Tibial nerve (tissue), 4 donors: Measurements from ENCODE around the gene MUC5AC. TPM values are rescaled to one million over a fixed set of nuclear protein-coding genes. Genes with fewer than 3 reads are reported as not detected.

Source experiments
- DNase-seq, 2 donors: peaks; one replicate each; pipeline ENCODE4 v3.0.0-alpha.2; 2019; ENCODE audit warnings: low spot score in 2 of 2
- H3K27ac ChIP-seq, 4 donors: fragments of 200-600 bp; sonication (generic) in 3 of 4; one replicate each; pipeline ENCODE4 v1.5.1; 2017 to 2019; ENCODE audit warnings: mild to moderate bottlenecking in 1 of 4
- H3K27me3 ChIP-seq, 2 donors: fragments of 200-600 bp; sonication (generic) in 1 of 2; one replicate each; pipeline versions ENCODE4 v1.5.1 to v1.6.0; 2017 to 2019
- H3K36me3 ChIP-seq, 3 donors: fragments of 200-600 bp; sonication (generic); one replicate each; pipeline ENCODE4 v1.5.1; 2018 to 2019
- H3K4me1 ChIP-seq, 4 donors: fragments of 200-600 bp; sonication (generic) in 3 of 4; one replicate each; pipeline ENCODE4 v1.5.1; 2017 to 2019
- H3K4me3 ChIP-seq, 4 donors: fragments of 200-600 bp; sonication (generic) in 3 of 4; one replicate each; pipeline ENCODE4 v1.5.1; 2017 to 2019; ENCODE audit warnings: mild to moderate bottlenecking in 1 of 4, moderate library complexity in 1 of 4
- H3K9me3 ChIP-seq, 4 donors: fragments of 200-600 bp; sonication (generic) in 3 of 4; one replicate each; pipeline ENCODE4 v1.5.1; 2017 to 2019
- CTCF ChIP-seq, 5 experiments: fragments of 200-600 bp in 3 of 5; fragments of 450-650 bp in 2 of 5; sonication (generic) in 3 of 5; IDR thresholded peaks; one replicate each; pipeline ENCODE4 v1.5.1; 2016 to 2019; ENCODE audit warnings: antibody characterized with exemption in 5 of 5, mild to moderate bottlenecking in 3 of 5, moderate library complexity in 2 of 5
- EP300 ChIP-seq, 2 donors: sonication (generic); formaldehyde crosslinking; IDR thresholded peaks; one replicate each; pipeline ENCODE4 v1.6.1; 2017; ENCODE audit warnings: antibody characterized with exemption in 2 of 2, mild to moderate bottlenecking in 1 of 2
- POLR2A ChIP-seq, 2 donors: fragments of 450-650 bp; IDR thresholded peaks; one replicate each; pipeline ENCODE4 v1.6.1; 2017; ENCODE audit warnings: antibody characterized with exemption in 2 of 2, mild to moderate bottlenecking in 2 of 2, moderate library complexity in 2 of 2
- WGBS, 2 donors: methylation state at CpG; one replicate each; pipeline ENCODE4 v1.1.5; 2018; 5-methylcytosine and 5-hydroxymethylcytosine counted together
- total RNA-seq, 4 donors: library from RNA; depleted of rRNA; stranded (reverse); fragments of >200 nt; gene quantifications; one replicate each; pipeline ENCODE4 v1.1.0, GENCODE V29; 2016

Gene MUC5AC
- total RNA-seq, 4 donors from 2014 or later, result not detected

- no peaks in the 10 kb centered on the region for H3K36me3 ChIP-seq
- H3K4me1 ChIP-seq, result peaks cover 0 to 10% (median 0%) of the 10 kb centered on the region in 4 donors
- H3K27me3 ChIP-seq, result no peaks in the 10 kb centered on the region
- H3K27ac ChIP-seq, result no peak overlapping the region
- peaks cover 0 to 30% (median 5%) of the 10 kb centered on the region in 4 donors for H3K9me3 ChIP-seq
- no peak for DNase-seq
- 87 to 89% methylated on average over 16 to 21 of the region's 21 CpGs for WGBS, 2 donors
- no peak overlapping the region for H3K4me3 ChIP-seq
- TF ChIP-seq POLR2A (IDR thresholded peaks at IDR 0.05), result no peak
- no peak for TF ChIP-seq CTCF (IDR thresholded peaks at IDR 0.05)
- no peak for TF ChIP-seq EP300 (IDR thresholded peaks at IDR 0.05)
Observed at GRCh38 chr11:1146365-1146764, 11.4 kb upstream of the MUC5AC start.

GRCh38 chr11:1147792-1148191, 10.0 kb upstream of the MUC5AC start:
- no peak for DNase-seq
- WGBS, 2 donors, result 87 to 89% methylated on average over 6 of the region's 6 CpGs

GRCh38 chr11:1148752-1149180, 9.0 kb upstream of the MUC5AC start:
- no peak for DNase-seq
- 80 to 83% methylated on average over 4 to 8 of the region's 8 CpGs for WGBS, 2 donors

More at GRCh38 chr11:1147792-1148191, 10.0 kb upstream of the MUC5AC start:
- peaks cover 0 to 13% (median 0%) of the 10 kb centered on the region in 4 donors for H3K4me1 ChIP-seq
- TF ChIP-seq CTCF (IDR thresholded peaks at IDR 0.05) (no peak), POLR2A (IDR thresholded peaks at IDR 0.05) (no peak), EP300 (IDR thresholded peaks at IDR 0.05) (no peak)
- H3K9me3 ChIP-seq, result peaks cover 0 to 19% (median 5%) of the 10 kb centered on the region in 4 donors
- H3K36me3 ChIP-seq, result no peaks in the 10 kb centered on the region
- no peak overlapping the region for H3K4me3 ChIP-seq
- H3K27me3 ChIP-seq, result peaks cover 0 to 7% of the 10 kb centered on the region in 2 donors
- H3K27ac ChIP-seq, result no peak overlapping the region

GRCh38 chr11:1149545-1149944, 8.2 kb upstream of the MUC5AC start:
- no peak overlapping the region for H3K4me3 ChIP-seq
- peaks cover 0 to 7% of the 10 kb centered on the region in 2 donors for H3K27me3 ChIP-seq
- no peaks in the 10 kb centered on the region for H3K36me3 ChIP-seq
- WGBS, 2 donors, result 87 to 88% methylated on average over 16 of the region's 16 CpGs
- peaks cover 0 to 24% (median 0%) of the 10 kb centered on the region in 4 donors for H3K4me1 ChIP-seq
- no peak overlapping the region for H3K27ac ChIP-seq
- H3K9me3 ChIP-seq, result peaks cover 0 to 1% (median 0%) of the 10 kb centered on the region in 4 donors
- no peak for DNase-seq
- TF ChIP-seq EP300 (IDR thresholded peaks at IDR 0.05) (no peak), CTCF (IDR thresholded peaks at IDR 0.05) (no peak), POLR2A (IDR thresholded peaks at IDR 0.05) (no peak)

More at GRCh38 chr11:1148752-1149180, 9.0 kb upstream of the MUC5AC start:
- Histone ChIP-seq H3K27ac (no peak overlapping the region), H3K9me3 (peaks cover 0 to 9% (median 3%) of the 10 kb centered on the region in 4 donors), H3K36me3 (no peaks in the 10 kb centered on the region), H3K4me3 (no peak overlapping the region), H3K27me3 (peaks cover 0 to 7% of the 10 kb centered on the region in 2 donors), H3K4me1 (peaks cover 0 to 18% (median 0%) of the 10 kb centered on the region in 4 donors)
- TF ChIP-seq CTCF (IDR thresholded peaks at IDR 0.05) (no peak), POLR2A (IDR thresholded peaks at IDR 0.05) (no peak), EP300 (IDR thresholded peaks at IDR 0.05) (no peak)

- H3K9me3 ChIP-seq, result no peaks in the 10 kb centered on the region
- peaks cover 0 to 24% (median 0%) of the 10 kb centered on the region in 4 donors for H3K4me1 ChIP-seq
- H3K27ac ChIP-seq, result no peak overlapping the region
- H3K4me3 ChIP-seq, result no peak overlapping the region
- TF ChIP-seq EP300 (IDR thresholded peaks at IDR 0.05), result no peak
- TF ChIP-seq POLR2A (IDR thresholded peaks at IDR 0.05), result no peak
- no peak for TF ChIP-seq CTCF (IDR thresholded peaks at IDR 0.05)
- 86 to 88% methylated on average over 8 of the region's 10 CpGs for whole genome bisulfite sequencing, 2 donors
- no peak for DNase-seq
- H3K36me3 ChIP-seq, result no peaks in the 10 kb centered on the region
- peaks cover 0 to 7% of the 10 kb centered on the region in 2 donors for H3K27me3 ChIP-seq
Observed at GRCh38 chr11:1150116-1150515, 7.6 kb upstream of the MUC5AC start.
